ENCODE data around the gene PEX19.

Gene PEX19

GRCh38 chr1:160277987-160278386 is 6.9 kb downstream of the PEX19 start:
- DNase-seq (ENCODE audit: low read depth), result no peak

- DNase-seq (ENCODE audit: low read depth), result no peak
Observed at GRCh38 chr1:160277330-160277729, 7.6 kb downstream of the PEX19 start.

GRCh38 chr1:160271025-160271424 is 13.9 kb downstream of the PEX19 start:
- no peak for DNase-seq (ENCODE audit: low read depth)

- no peak for DNase-seq (ENCODE audit: low read depth)
Observed at GRCh38 chr1:160267284-160267991, 17.5 kb downstream of the PEX19 start.

GRCh38 chr1:160264795-160265307 is 20.1 kb downstream of the PEX19 start:
- DNase-seq (ENCODE audit: low read depth), result no peak

GRCh38 chr1:160261893-160262794 is 22.8 kb downstream of the PEX19 start, which contains the start of gene DCAF8:
Gene DCAF8, minus strand, starts transcription at chr1:160262549. Its CDS starts 18,541 bp downstream, at chr1:160244008.
- DNase-seq (ENCODE audit: low read depth), result peak; percentile 88

- DNase-seq (ENCODE audit: low read depth), result no peak
Observed at GRCh38 chr1:160261556-160261892, 23.4 kb downstream of the PEX19 start.

GRCh38 chr1:160260406-160261382 is 24.2 kb downstream of the PEX19 start:
- no peak for DNase-seq (ENCODE audit: low read depth)

GRCh38 chr1:160258177-160258798 is 26.6 kb downstream of the PEX19 start:
- DNase-seq (ENCODE audit: low read depth), result no peak

- DNase-seq (ENCODE audit: low read depth), result no peak
Observed at GRCh38 chr1:160257411-160258015, 27.4 kb downstream of the PEX19 start.

GRCh38 chr1:160256396-160257046 is 28.4 kb downstream of the PEX19 start:
- no peak for DNase-seq (ENCODE audit: low read depth)

- no peak for DNase-seq (ENCODE audit: low read depth)
Observed at GRCh38 chr1:160255781-160256300, 29.1 kb downstream of the PEX19 start.

- no peak for DNase-seq (ENCODE audit: low read depth)
Observed at GRCh38 chr1:160251687-160252526, 33.0 kb downstream of the PEX19 start.

- DNase-seq (ENCODE audit: low read depth), result no peak
Observed at GRCh38 chr1:160251011-160251410, 33.9 kb downstream of the PEX19 start.

GRCh38 chr1:160247053-160247452 is 37.9 kb downstream of the PEX19 start:
- DNase-seq (ENCODE audit: low read depth), result no peak

GRCh38 chr1:160245434-160245833 is 39.5 kb downstream of the PEX19 start:
- DNase-seq (ENCODE audit: low read depth), result no peak

- no peak for DNase-seq (ENCODE audit: low read depth)
Observed at GRCh38 chr1:160244209-160244608, 40.7 kb downstream of the PEX19 start.

GRCh38 chr1:160243767-160244166 is 41.2 kb downstream of the PEX19 start:
- DNase-seq (ENCODE audit: low read depth), result no peak
